ENCODE results near the gene HIVEP3.

Gene HIVEP3

DNA sequence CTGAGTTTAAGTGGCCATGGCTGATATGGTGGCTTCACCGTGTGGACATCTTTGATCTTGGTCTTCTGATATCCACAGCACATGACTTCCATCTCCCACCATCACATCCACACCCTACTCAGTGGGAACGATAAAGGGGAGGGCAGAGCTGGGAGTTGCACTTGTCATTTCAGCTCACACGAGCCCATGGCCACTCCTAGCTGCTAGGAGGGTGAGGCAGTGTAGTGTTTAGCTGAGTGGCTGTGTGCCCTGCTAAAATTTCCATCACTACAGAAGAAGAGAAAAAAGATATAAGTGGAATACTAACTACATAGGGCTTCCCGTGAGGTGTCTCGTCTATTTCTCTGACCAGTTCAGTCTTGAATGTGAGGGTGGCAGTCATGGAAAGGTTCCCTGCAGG is 310.9 kb downstream of the HIVEP3 start:
- Histone ChIP-seq H3K4me1 (ENCODE audit: insufficient read depth, low read length) (no peaks in the 10 kb centered on the region), H3K36me3 (ENCODE audit: insufficient read depth, low read length) (peaks cover 66% of the 10 kb centered on the region), H4K20me1 (ENCODE audit: insufficient read depth, low read length) (peaks cover 75% of the 10 kb centered on the region), H3K27ac (ENCODE audit: low read length) (0 out of 2 replicates have a peak overlapping the region, but pooled peaks have one; percentile 14), H3K9me3 (ENCODE audit: insufficient read depth, low read length, severe bottlenecking) (no peaks in the 10 kb centered on the region), H3K4me3 (ENCODE audit: low read depth in 1 of 2, low read length in 2 of 2) (no peak overlapping the region), H2AFZ (ENCODE audit: low read depth, low read length) (no peak overlapping the region), H3K27me3 (ENCODE audit: insufficient read depth, low read length, poor library complexity) (no peaks in the 10 kb centered on the region), H3K79me2 (ENCODE audit: insufficient read depth, low read length) (peaks cover 98% of the 10 kb centered on the region), H3K4me2 (ENCODE audit: insufficient read depth, low read length) (no peak overlapping the region), H3K9ac (ENCODE audit: low read depth, low read length) (no peak overlapping the region)
- TF ChIP-seq, protein P1, sequence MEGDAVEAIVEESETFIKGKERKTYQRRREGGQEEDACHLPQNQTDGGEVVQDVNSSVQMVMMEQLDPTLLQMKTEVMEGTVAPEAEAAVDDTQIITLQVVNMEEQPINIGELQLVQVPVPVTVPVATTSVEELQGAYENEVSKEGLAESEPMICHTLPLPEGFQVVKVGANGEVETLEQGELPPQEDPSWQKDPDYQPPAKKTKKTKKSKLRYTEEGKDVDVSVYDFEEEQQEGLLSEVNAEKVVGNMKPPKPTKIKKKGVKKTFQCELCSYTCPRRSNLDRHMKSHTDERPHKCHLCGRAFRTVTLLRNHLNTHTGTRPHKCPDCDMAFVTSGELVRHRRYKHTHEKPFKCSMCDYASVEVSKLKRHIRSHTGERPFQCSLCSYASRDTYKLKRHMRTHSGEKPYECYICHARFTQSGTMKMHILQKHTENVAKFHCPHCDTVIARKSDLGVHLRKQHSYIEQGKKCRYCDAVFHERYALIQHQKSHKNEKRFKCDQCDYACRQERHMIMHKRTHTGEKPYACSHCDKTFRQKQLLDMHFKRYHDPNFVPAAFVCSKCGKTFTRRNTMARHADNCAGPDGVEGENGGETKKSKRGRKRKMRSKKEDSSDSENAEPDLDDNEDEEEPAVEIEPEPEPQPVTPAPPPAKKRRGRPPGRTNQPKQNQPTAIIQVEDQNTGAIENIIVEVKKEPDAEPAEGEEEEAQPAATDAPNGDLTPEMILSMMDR (IDR thresholded peaks at IDR 0.05; ENCODE audit: borderline replicate concordance, extremely low read depth, low read length, poor library complexity, severe bottlenecking) = no peak
- no peak for TF ChIP-seq EZH2 (IDR thresholded peaks at IDR 0.05; ENCODE audit: borderline replicate concordance, low read depth, low read length, severe bottlenecking)
- ATAC-seq (ENCODE audit: insufficient read depth, low read depth) (no peak), DNase-seq (no peak)

DNA sequence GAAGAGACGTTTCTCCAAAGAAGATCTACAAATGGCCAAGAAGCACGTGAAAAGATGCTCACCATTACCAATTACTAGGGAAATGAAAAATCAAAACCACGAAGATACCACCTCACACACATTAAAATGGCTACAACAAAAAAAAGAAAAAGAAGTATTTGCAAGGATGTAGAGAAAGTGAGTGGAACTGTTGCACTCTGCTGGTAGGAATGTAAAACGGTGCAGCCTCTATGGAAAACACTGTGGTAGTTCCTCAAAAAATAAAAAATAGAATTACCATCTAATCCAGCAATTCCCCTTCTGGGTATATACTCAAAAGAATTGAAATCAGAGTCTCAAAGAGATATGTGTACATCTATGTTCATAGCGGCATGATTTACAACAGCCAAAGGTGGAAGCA is 318.8 kb downstream of the HIVEP3 start:
- no peak overlapping the region for H2AFZ ChIP-seq (ENCODE audit: low read depth, low read length)
- H3K9me3 ChIP-seq (ENCODE audit: insufficient read depth, low read length, severe bottlenecking) = no peaks in the 10 kb centered on the region
- peaks cover 24% of the 10 kb centered on the region; the same call in 1 of the 2 replicates for H3K36me3 ChIP-seq (ENCODE audit: insufficient read depth, low read length)
- no peak overlapping the region for H3K9ac ChIP-seq (ENCODE audit: low read depth, low read length)
- H3K79me2 ChIP-seq (ENCODE audit: insufficient read depth, low read length) = peaks cover 99% of the 10 kb centered on the region
- no peak overlapping the region for H3K4me3 ChIP-seq (ENCODE audit: low read depth in 1 of 2, low read length in 2 of 2)
- H3K4me1 ChIP-seq (ENCODE audit: insufficient read depth, low read length) = no peaks in the 10 kb centered on the region
- no peak overlapping the region for H3K4me2 ChIP-seq (ENCODE audit: insufficient read depth, low read length)
- TF ChIP-seq, protein P1 (IDR thresholded peaks at IDR 0.05; ENCODE audit: borderline replicate concordance, extremely low read depth, low read length, poor library complexity, severe bottlenecking) = peak; percentile 6
- no peak for TF ChIP-seq EZH2 (IDR thresholded peaks at IDR 0.05; ENCODE audit: borderline replicate concordance, low read depth, low read length, severe bottlenecking)
- no peaks in the 10 kb centered on the region for H3K27me3 ChIP-seq (ENCODE audit: insufficient read depth, low read length, poor library complexity)
- ATAC-seq (ENCODE audit: insufficient read depth, low read depth) = no peak; the same call in 2 of the 3 replicates
- no peak overlapping the region for H3K27ac ChIP-seq (ENCODE audit: low read length)
- H4K20me1 ChIP-seq (ENCODE audit: insufficient read depth, low read length) = peaks cover 57% of the 10 kb centered on the region
- no peak for DNase-seq

DNA sequence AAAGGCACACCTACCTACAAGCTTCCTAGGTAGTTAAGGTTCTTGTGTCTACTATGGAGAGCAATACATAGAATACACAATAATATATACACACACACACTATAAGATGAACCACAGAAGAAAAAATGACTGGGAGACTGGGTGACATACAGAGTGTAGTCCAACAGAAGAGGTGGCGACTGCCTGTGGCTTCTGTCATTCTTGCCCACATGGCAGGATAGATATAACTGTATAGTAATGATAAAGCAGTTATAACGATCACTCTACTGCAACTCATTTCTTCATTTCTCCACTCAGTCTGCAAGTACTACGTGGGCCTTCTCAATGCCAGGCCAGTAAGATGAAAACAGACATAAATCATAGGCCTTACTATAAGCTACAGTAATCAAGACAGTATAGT is 320.4 kb downstream of the HIVEP3 start:
- Histone ChIP-seq H2AFZ (ENCODE audit: low read depth, low read length) (no peak overlapping the region), H3K36me3 (ENCODE audit: insufficient read depth, low read length) (peaks cover 16% of the 10 kb centered on the region; the same call in 1 of the 2 replicates), H3K4me3 (ENCODE audit: low read depth in 1 of 2, low read length in 2 of 2) (no peak overlapping the region), H3K9ac (ENCODE audit: low read depth, low read length) (no peak overlapping the region), H3K4me1 (ENCODE audit: insufficient read depth, low read length) (no peaks in the 10 kb centered on the region), H3K27ac (ENCODE audit: low read length) (peak overlapping the region; percentile 43), H4K20me1 (ENCODE audit: insufficient read depth, low read length) (peaks cover 65% of the 10 kb centered on the region), H3K9me3 (ENCODE audit: insufficient read depth, low read length, severe bottlenecking) (no peaks in the 10 kb centered on the region), H3K4me2 (ENCODE audit: insufficient read depth, low read length) (no peak overlapping the region), H3K79me2 (ENCODE audit: insufficient read depth, low read length) (peaks cover 99% of the 10 kb centered on the region), H3K27me3 (ENCODE audit: insufficient read depth, low read length, poor library complexity) (no peaks in the 10 kb centered on the region)
- DNase-seq (no peak), ATAC-seq (ENCODE audit: insufficient read depth, low read depth) (no peak)
- TF ChIP-seq, protein P1 (IDR thresholded peaks at IDR 0.05; ENCODE audit: borderline replicate concordance, extremely low read depth, low read length, poor library complexity, severe bottlenecking) = no peak
- no peak for TF ChIP-seq EZH2 (IDR thresholded peaks at IDR 0.05; ENCODE audit: borderline replicate concordance, low read depth, low read length, severe bottlenecking)

All from DND-41 (cell line).